HepG2 (cell line): ENCODE measurements around the gene REEP6. TPM values are rescaled to one million over a fixed set of nuclear protein-coding genes. Genes with fewer than 3 reads are reported as not detected.
A peak's percentile ranks its signal among the peaks of the same experiment; 100 is the strongest.

ENCODE experiments used
- ADNP ChIP-seq: sonication (generic); formaldehyde crosslinking; IDR thresholded peaks from 2 replicates; pipeline ENCODE4 v1.4.0; 2020; ENCODE audit warnings: missing genetic modification reagents
- CHD4 ChIP-seq: fragments of 200-600 bp; sonication (generic); IDR thresholded peaks from 2 replicates; pipeline ENCODE4 v1.7.0; 2017; ENCODE audit warnings: mild to moderate bottlenecking, low read length, borderline replicate concordance
- HNF4A ChIP-seq: sonication (generic); formaldehyde crosslinking; IDR thresholded peaks from 2 replicates; pipeline ENCODE4 v1.4.0; 2020; ENCODE audit warnings: missing genetic modification reagents
- NR2F2 ChIP-seq: IDR thresholded peaks from 2 replicates; pipeline ENCODE4 v1.6.1; 2012; ENCODE audit warnings: low read depth, inconsistent platforms, borderline replicate concordance
- NR2F6 ChIP-seq, 2 experiments: IDR thresholded peaks; 2 replicates each; pipeline ENCODE4 v1.6.1; 2016; ENCODE audit warnings: antibody characterized with exemption in 1 of 2, mild to moderate bottlenecking in 1 of 2
- ZFP36 ChIP-seq: fragments of 150-350 bp; IDR thresholded peaks from 2 replicates; pipeline ENCODE4 v1.6.1; 2018; ENCODE audit warnings: borderline replicate concordance, low read length, low read depth; ENCODE audit not compliant: partially characterized antibody
- ZMYM2 ChIP-seq: sonication (generic); formaldehyde crosslinking; IDR thresholded peaks from 2 replicates; pipeline ENCODE4 v1.8.0; 2022; ENCODE audit warnings: mild to moderate bottlenecking, missing genetic modification reagents
- ZNF282 ChIP-seq: fragments of 450-650 bp; IDR thresholded peaks from 2 replicates; pipeline ENCODE4 v1.6.1; 2018; ENCODE audit not compliant: partially characterized antibody
- ZNF629 ChIP-seq: sonication (generic); formaldehyde crosslinking; conservative IDR thresholded peaks from 2 replicates; pipeline ENCODE4 v1.5.0; 2020; ENCODE audit warnings: missing genetic modification reagents
- polyA plus RNA-seq, 8 experiments: library from polyadenylated mRNA; depleted of rRNA in 3 of 8; stranded (reverse) in 7 of 8; unstranded in 1 of 8; fragments of >200 nt; fragmentation: Illumina TruSeq in 4 of 8; extraction: Trizol in 4 of 8; gene quantifications; 2 replicates each; pipeline versions ENCODE4 v1.2.1 to v1.2.3, GENCODE V29; 2011 to 2016; ENCODE audit warnings: low read depth in 4 of 8, missing spikeins in 1 of 8, mixed read lengths in 1 of 8; ENCODE audit not compliant: insufficient read depth in 1 of 8
- total RNA-seq, 5 experiments: library from RNA; depleted of rRNA; stranded (reverse); fragments of >200 nt; fragmentation: Illumina TruSeq; extraction: Trizol; gene quantifications; 2 replicates each; pipeline ENCODE4 v1.2.3, GENCODE V29; 2016; ENCODE audit warnings: low read depth in 1 of 5
- TF ChIP-seq, protein P1 (sequence below): sonication (generic); formaldehyde crosslinking; IDR thresholded peaks from 2 replicates; pipeline ENCODE4 v1.8.1; 2023; ENCODE audit warnings: mild to moderate bottlenecking, missing genetic modification reagents
- TF ChIP-seq, protein P2 (sequence below): sonication (generic); formaldehyde crosslinking; IDR thresholded peaks from 2 replicates; pipeline ENCODE4 v1.9.0; 2022; ENCODE audit warnings: missing genetic modification reagents, mild to moderate bottlenecking, borderline replicate concordance
- TF ChIP-seq, protein P3 (sequence below): sonication (generic); formaldehyde crosslinking; IDR thresholded peaks from 2 replicates; pipeline ENCODE4 v1.4.0; 2020; ENCODE audit warnings: missing genetic modification reagents
- TF ChIP-seq, protein P4 (sequence below): sonication (generic); formaldehyde crosslinking; IDR thresholded peaks from 2 replicates; pipeline ENCODE4 v1.9.0; 2021; ENCODE audit warnings: missing genetic modification reagents, borderline replicate concordance
- TF ChIP-seq, protein P5 (sequence below): sonication (generic); formaldehyde crosslinking; IDR thresholded peaks from 2 replicates; pipeline ENCODE4 v1.4.0; 2020; ENCODE audit warnings: missing genetic modification reagents, borderline replicate concordance
- TF ChIP-seq, protein P6 (sequence below): sonication (generic); formaldehyde crosslinking; IDR thresholded peaks from 2 replicates; pipeline ENCODE4 v1.4.0; 2020; ENCODE audit warnings: missing genetic modification reagents

REEP6 gene
- total and polyA plus RNA-seq, 2 of the 13 experiments (the other 11 are each of a cell fraction or from before 2014, with no cell fraction given), result 10.0 to 28.8 TPM

DNA sequence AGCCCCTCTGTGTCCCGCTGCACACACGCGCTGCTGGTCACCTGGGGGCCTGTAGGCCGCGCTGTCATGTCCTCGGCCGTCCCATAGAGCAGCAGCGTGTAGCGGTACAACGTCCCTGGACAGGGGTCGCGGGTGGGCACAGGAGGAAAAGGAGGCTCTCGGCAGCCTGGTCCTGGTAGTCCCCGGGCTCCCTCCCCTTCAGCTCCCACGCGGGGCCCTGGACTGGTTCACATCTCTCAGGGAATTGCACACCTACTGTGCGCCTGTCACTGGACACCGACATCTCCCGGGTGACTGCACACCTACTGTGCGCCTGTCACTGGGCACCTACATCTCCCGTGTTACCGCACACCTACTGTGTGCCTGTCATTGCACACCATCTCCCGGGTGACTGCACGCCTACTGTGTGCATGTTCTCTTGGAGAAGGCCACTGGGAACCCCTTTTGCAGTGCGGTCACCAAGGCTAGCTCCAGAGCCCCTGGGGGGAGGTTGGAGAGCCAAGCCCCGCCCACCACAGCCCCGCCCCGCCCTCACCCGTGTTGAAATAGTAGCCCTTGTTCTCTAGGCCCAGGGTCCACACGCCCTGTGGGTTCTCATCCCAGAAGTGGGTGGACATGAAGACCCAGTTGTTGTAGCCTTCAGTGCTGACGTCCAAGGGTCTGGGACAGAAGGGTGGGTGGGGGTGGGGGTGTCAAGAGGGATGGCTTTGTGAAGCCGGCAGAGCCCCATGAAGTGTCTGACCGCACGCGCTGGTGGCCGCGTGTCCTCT lies 8.4 kb upstream of the REEP6 start (continued):
- TF ChIP-seq, protein P1, sequence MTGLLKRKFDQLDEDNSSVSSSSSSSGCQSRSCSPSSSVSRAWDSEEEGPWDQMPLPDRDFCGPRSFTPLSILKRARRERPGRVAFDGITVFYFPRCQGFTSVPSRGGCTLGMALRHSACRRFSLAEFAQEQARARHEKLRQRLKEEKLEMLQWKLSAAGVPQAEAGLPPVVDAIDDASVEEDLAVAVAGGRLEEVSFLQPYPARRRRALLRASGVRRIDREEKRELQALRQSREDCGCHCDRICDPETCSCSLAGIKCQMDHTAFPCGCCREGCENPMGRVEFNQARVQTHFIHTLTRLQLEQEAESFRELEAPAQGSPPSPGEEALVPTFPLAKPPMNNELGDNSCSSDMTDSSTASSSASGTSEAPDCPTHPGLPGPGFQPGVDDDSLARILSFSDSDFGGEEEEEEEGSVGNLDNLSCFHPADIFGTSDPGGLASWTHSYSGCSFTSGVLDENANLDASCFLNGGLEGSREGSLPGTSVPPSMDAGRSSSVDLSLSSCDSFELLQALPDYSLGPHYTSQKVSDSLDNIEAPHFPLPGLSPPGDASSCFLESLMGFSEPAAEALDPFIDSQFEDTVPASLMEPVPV (CRISPR knock-in tag), result no peak
- peak; percentile 88 for TF ChIP-seq CHD4
- peak; percentile 61; the same call in 1 of the 2 replicates for TF ChIP-seq ZNF629
- no peak for TF ChIP-seq ZFP36
- TF ChIP-seq ZNF282, result no peak
- TF ChIP-seq, protein P2, sequence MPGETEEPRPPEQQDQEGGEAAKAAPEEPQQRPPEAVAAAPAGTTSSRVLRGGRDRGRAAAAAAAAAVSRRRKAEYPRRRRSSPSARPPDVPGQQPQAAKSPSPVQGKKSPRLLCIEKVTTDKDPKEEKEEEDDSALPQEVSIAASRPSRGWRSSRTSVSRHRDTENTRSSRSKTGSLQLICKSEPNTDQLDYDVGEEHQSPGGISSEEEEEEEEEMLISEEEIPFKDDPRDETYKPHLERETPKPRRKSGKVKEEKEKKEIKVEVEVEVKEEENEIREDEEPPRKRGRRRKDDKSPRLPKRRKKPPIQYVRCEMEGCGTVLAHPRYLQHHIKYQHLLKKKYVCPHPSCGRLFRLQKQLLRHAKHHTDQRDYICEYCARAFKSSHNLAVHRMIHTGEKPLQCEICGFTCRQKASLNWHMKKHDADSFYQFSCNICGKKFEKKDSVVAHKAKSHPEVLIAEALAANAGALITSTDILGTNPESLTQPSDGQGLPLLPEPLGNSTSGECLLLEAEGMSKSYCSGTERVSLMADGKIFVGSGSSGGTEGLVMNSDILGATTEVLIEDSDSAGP (CRISPR knock-in tag), result no peak; the same call in 1 of the 2 replicates
- TF ChIP-seq, protein P3, sequence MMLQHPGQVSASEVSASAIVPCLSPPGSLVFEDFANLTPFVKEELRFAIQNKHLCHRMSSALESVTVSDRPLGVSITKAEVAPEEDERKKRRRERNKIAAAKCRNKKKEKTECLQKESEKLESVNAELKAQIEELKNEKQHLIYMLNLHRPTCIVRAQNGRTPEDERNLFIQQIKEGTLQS (CRISPR knock-in tag), result 0 out of 2 replicates have a peak, but pooled peaks have one; percentile 8
- TF ChIP-seq, protein P4, sequence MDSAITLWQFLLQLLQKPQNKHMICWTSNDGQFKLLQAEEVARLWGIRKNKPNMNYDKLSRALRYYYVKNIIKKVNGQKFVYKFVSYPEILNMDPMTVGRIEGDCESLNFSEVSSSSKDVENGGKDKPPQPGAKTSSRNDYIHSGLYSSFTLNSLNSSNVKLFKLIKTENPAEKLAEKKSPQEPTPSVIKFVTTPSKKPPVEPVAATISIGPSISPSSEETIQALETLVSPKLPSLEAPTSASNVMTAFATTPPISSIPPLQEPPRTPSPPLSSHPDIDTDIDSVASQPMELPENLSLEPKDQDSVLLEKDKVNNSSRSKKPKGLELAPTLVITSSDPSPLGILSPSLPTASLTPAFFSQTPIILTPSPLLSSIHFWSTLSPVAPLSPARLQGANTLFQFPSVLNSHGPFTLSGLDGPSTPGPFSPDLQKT (CRISPR knock-in tag), result no peak
- no peak for TF ChIP-seq NR2F6 (IDR thresholded peaks at IDR 0.05)
- no peak for TF ChIP-seq NR2F6 (CRISPR knock-in tag; IDR thresholded peaks at IDR 0.05)
- TF ChIP-seq HNF4A, result peak; percentile 49; the same call in 1 of the 2 replicates
- peak; percentile 91 for TF ChIP-seq ZMYM2 (CRISPR knock-in tag)
- no peak for TF ChIP-seq NR2F2
- TF ChIP-seq, protein P5, sequence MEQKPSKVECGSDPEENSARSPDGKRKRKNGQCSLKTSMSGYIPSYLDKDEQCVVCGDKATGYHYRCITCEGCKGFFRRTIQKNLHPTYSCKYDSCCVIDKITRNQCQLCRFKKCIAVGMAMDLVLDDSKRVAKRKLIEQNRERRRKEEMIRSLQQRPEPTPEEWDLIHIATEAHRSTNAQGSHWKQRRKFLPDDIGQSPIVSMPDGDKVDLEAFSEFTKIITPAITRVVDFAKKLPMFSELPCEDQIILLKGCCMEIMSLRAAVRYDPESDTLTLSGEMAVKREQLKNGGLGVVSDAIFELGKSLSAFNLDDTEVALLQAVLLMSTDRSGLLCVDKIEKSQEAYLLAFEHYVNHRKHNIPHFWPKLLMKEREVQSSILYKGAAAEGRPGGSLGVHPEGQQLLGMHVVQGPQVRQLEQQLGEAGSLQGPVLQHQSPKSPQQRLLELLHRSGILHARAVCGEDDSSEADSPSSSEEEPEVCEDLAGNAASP (CRISPR knock-in tag), result no peak
- TF ChIP-seq, protein P6, sequence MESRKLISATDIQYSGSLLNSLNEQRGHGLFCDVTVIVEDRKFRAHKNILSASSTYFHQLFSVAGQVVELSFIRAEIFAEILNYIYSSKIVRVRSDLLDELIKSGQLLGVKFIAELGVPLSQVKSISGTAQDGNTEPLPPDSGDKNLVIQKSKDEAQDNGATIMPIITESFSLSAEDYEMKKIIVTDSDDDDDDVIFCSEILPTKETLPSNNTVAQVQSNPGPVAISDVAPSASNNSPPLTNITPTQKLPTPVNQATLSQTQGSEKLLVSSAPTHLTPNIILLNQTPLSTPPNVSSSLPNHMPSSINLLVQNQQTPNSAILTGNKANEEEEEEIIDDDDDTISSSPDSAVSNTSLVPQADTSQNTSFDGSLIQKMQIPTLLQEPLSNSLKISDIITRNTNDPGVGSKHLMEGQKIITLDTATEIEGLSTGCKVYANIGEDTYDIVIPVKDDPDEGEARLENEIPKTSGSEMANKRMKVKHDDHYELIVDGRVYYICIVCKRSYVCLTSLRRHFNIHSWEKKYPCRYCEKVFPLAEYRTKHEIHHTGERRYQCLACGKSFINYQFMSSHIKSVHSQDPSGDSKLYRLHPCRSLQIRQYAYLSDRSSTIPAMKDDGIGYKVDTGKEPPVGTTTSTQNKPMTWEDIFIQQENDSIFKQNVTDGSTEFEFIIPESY (CRISPR knock-in tag), result peak; percentile 98
- 0 out of 2 replicates have a peak, but pooled peaks have one; percentile 52 for TF ChIP-seq ADNP (CRISPR knock-in tag)
